Left renal cortex interstitium (tissue), 4 donors: ENCODE data around the gene ANKFN1. TPM values are rescaled to one million over a fixed set of nuclear protein-coding genes. Genes with fewer than 3 reads are reported as not detected.
"Not testable (repeated sequence)": the region's sequence is repeated elsewhere in the genome, so short reads cannot be mapped to it uniquely, and the experiment has no call there.

ENCODE experiments used
- DNase-seq, 4 donors: peaks; one replicate each; pipeline ENCODE4 v3.0.0-alpha.2; 2013; ENCODE audit warnings: low read depth in 4 of 4, low spot score in 2 of 4, missing footprints in 1 of 4
- polyA plus RNA-seq, 4 donors: library from polyadenylated mRNA; unstranded; fragments of 120-200 nt; gene quantifications; one replicate each; pipeline ENCODE4 v1.2.1, GENCODE V29; 2013; ENCODE audit not compliant: insufficient read length in 4 of 4

ANKFN1 gene
- polyA plus RNA-seq, 4 donors = 0.35 to 1.4 (median 0.77) TPM

GRCh38 chr17:56322991-56323390 lies 169.7 kb downstream of the ANKFN1 start:
- no peak for DNase-seq

GRCh38 chr17:56324676-56325075 lies 171.4 kb downstream of the ANKFN1 start:
- DNase-seq = no peak

- DNase-seq = peak in 2 of 4 donors; percentile 7 to 17
These were observed 172.2 kb downstream of the ANKFN1 start for GRCh38 chr17:56325313-56326000.

- peak in 1 of 4 donors; percentile 3 for DNase-seq
These were observed 172.7 kb downstream of the ANKFN1 start for GRCh38 chr17:56326001-56326359.

DNA sequence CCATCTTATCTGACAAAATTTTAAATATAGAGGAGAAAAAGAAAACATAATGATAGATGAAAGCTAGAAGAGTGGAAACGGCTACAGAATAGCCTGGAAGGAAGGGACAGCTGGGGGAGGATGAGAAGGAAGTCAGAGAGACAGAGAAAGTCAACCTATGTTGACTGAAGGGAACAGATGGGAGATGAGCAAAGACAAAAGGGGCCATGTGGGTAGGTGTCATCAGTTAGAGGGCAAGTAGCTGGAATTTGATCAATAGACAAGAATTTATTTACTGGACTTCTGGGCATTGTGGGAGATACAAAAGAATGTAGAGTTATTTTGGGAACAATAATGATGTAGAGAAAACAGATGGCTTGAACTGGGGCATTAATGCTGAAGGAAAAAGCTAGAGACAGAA lies 194.4 kb downstream of the ANKFN1 start:
- DNase-seq = no peak

GRCh38 chr17:56350592-56350991 lies 197.3 kb downstream of the ANKFN1 start:
- no peak for DNase-seq

- no peak for DNase-seq
These were observed 198.4 kb downstream of the ANKFN1 start for GRCh38 chr17:56351675-56352074.

- no peak for DNase-seq
These were observed 205.4 kb downstream of the ANKFN1 start for GRCh38 chr17:56358651-56359050.

DNA sequence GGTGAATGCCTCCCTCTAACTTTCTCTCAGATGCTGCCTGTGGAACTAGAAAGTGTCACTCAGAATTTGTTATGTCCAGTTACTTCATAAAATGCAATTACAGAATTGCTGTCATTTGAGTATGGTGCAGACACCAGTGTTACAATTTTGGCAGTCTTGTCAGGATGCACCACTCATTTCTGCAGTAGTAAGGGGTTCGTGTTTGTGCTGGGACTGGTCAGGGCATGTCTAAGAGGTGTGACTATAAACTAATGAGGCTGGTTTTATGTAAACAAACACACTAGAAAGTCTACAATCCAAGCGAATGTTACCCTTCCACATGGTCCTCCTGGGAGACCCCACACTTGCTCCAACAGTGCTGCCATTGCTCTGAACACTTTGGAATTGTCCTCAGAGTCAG lies 206.2 kb downstream of the ANKFN1 start:
- DNase-seq = no peak

GRCh38 chr17:56367366-56367765 lies 214.1 kb downstream of the ANKFN1 start:
- DNase-seq = peak in 1 of 4 donors; percentile 28

GRCh38 chr17:56373981-56374833 lies 220.9 kb downstream of the ANKFN1 start:
- DNase-seq = no peak

DNA sequence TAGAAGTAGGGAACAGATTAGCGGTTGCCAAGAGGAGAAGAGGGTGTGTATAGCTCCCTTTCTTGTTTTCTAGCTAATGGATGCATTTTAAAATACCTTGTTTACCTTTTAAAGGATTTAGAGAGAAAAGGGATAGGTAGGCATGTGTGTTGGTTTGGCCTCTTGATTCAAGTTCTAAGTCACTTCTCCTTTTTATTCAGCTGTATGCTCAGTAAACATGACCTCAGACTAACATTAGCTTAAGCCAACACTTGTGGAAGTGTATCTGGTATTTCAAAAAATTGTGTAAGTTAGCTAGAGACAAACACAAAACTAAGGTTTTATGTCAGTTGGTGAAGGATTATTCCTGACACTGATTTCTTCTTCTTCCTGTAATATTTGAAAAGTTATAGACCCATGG lies 236.1 kb downstream of the ANKFN1 start:
- DNase-seq = no peak

DNA sequence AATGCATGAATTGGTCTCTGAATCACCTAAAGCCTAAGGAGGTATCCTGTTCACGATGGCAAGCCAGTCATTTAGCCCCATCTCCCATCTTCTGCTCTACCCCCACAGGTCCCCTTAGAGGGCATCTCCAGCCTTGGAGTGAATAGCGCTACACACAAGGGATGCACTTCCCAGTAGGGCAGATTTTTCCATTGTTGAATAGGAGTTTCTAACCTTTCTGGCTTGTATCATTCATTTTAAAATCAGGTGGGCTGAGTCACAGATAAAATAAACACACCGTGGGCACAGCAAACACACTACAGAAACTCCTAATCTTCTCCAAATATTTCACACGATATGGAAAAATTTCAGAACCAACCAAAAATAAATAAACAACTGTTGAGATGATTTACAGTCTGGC lies 239.0 kb downstream of the ANKFN1 start:
- DNase-seq = no peak

- no peak for DNase-seq
These were observed 239.9 kb downstream of the ANKFN1 start for GRCh38 chr17:56393156-56393555.

- DNase-seq = no peak
These were observed 242.5 kb downstream of the ANKFN1 start for GRCh38 chr17:56395787-56396186.

GRCh38 chr17:56407086-56407485 lies 253.8 kb downstream of the ANKFN1 start:
- DNase-seq = no peak

DNA sequence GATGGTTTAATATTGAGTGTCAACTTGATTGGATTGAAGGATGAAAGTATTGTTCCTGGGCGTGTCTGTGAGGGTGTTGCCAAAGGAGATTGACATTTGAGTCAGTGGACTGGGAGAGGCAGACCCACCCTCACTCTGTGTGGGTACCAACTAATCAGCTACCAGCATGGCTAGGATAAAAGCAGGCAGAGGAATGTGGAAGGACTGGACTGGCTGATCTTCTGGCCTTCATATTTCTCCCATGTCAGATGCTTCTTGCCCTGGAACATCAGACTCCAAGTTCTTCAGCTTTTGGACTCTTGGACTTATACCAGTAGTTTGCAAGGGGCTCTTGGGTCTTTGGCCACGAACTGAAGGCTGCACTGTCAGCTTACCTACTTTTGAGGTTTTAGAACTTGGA lies 259.1 kb downstream of the ANKFN1 start:
- not testable (repeated sequence) for DNase-seq

GRCh38 chr17:56416682-56417351 lies 263.5 kb downstream of the ANKFN1 start:
- DNase-seq = no peak

GRCh38 chr17:56424005-56424404 lies 270.7 kb downstream of the ANKFN1 start:
- DNase-seq = no peak

DNA sequence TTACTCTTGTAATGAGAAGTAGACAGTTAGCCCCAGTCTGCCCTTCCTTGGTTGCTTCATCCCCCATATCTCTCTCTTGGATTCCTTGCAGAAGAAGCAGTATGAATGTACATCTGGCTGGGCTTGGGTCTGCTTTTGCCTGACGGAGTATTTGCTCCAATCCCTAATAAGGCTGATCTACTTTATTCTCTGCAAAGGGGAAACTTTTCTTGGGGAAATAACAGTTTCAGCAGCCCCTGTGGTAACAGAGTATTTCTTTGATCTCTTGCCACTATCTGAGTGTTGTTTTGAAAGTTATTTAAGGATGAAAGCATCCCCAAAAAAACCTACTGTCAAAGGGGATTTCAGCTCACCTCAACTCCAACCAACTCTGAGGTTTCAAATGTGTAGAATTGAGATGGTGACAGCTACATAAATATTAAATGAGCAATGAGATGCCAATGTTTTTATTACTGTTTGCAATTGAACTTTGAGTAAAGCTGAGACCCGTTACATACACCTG lies 271.3 kb downstream of the ANKFN1 start:
- no peak for DNase-seq

- DNase-seq = no peak
These were observed 272.2 kb downstream of the ANKFN1 start for GRCh38 chr17:56425483-56425882.
